Measurements from ENCODE around the gene DMD. TPM values are rescaled to one million over a fixed set of nuclear protein-coding genes. Genes with fewer than 3 reads are reported as not detected.

DMD gene
- total and polyA plus RNA-seq, 2 of the 8 experiments (the other 6 are each of a cell fraction or from before 2014, with no cell fraction given): 4.8 to 7.4 TPM

GRCh38 chrX:31711166-31711565, 1500.2 kb downstream of the DMD start:
- no peak overlapping the region for H3K14ac ChIP-seq (ENCODE audit: insufficient read length)
- no peak overlapping the region for H2BK5ac ChIP-seq (ENCODE audit: low read depth, low read length)
- no peak overlapping the region for H3K23ac ChIP-seq (ENCODE audit: insufficient read length)
- no peak overlapping the region for H2BK12ac ChIP-seq (ENCODE audit: low read depth, low read length)
- DNase-seq (ENCODE audit: low read depth in 1 of 2, low spot score in 2 of 2) (no peak), FAIRE-seq (no peak)
- 92% methylated on average over 2 of the region's 2 CpGs; no CpG with 5 or more reads in 1 of the 2 experiments for WGBS, 2 experiments (ENCODE audit: extremely low coverage in 1 of 2, insufficient coverage in 1 of 2, insufficient read length in 1 of 2, insufficient replicate concordance in 2 of 2, low coverage in 1 of 2, low lambda C conversion rate in 2 of 2, missing lambda C conversion rate in 1 of 2)
- no peak overlapping the region for H2BK20ac ChIP-seq (ENCODE audit: low read length)
- no peak overlapping the region for H3K18ac ChIP-seq (ENCODE audit: extremely low read depth, low read length)
- TF ChIP-seq TCF12 (IDR thresholded peaks at IDR 0.05; ENCODE audit: low read depth, low read length): no peak
- TF ChIP-seq SAP30 (IDR thresholded peaks at IDR 0.05; ENCODE audit: insufficient read depth, insufficient replicate concordance, low read length): no peak
- no peak for TF ChIP-seq FOSL1 (IDR thresholded peaks at IDR 0.05; ENCODE audit: insufficient read depth, low read depth, low read length)
- no peak for TF ChIP-seq E2F6 (IDR thresholded peaks at IDR 0.05)
- TF ChIP-seq SIN3A (conservative IDR thresholded peaks at IDR 0.05 in 1 of 2, IDR thresholded peaks at IDR 0.05 in 1 of 2; ENCODE audit: low read depth in 1 of 2, low read length in 2 of 2): no peak
- TF ChIP-seq TAF1 (IDR thresholded peaks at IDR 0.05; ENCODE audit: low read depth, low read length): no peak
- TF ChIP-seq GABPA (IDR thresholded peaks at IDR 0.05; ENCODE audit: borderline replicate concordance, insufficient read depth, low read length): no peak
- TF ChIP-seq KDM5A (IDR thresholded peaks at IDR 0.05; ENCODE audit: low read length): no peak
- no peak for TF ChIP-seq SRF (IDR thresholded peaks at IDR 0.05; ENCODE audit: low read depth, low read length)
- no peak for TF ChIP-seq MAFK (IDR thresholded peaks at IDR 0.05; ENCODE audit: low read depth, low read length)
- no peak for TF ChIP-seq TBP (IDR thresholded peaks at IDR 0.05; ENCODE audit: low read depth, low read length)
- no peak for TF ChIP-seq TEAD4 (IDR thresholded peaks at IDR 0.05; ENCODE audit: low read depth, low read length)
- no peak overlapping the region for H2AFZ ChIP-seq (ENCODE audit: low read length)
- no peaks in the 10 kb centered on the region for H3K23me2 ChIP-seq (ENCODE audit: low read depth, low read length)
- H3K79me2 ChIP-seq (ENCODE audit: control insufficient read depth in 1 of 2, insufficient read depth in 2 of 2, low read length in 2 of 2): no peaks in the 10 kb centered on the region
- no peaks in the 10 kb centered on the region for H3K36me3 ChIP-seq (ENCODE audit: control insufficient read depth in 2 of 4, insufficient read depth in 4 of 4, low read length in 3 of 4)
- H2AK5ac ChIP-seq (ENCODE audit: low read depth, low read length): no peak overlapping the region
- H3K27me3 ChIP-seq (replicated peaks in 1 of 4; ENCODE audit: control insufficient read depth in 3 of 4, extremely low read depth in 1 of 4, insufficient read depth in 3 of 4, low read length in 3 of 4): no peaks in the 10 kb centered on the region
- no peaks in the 10 kb centered on the region for H3K79me1 ChIP-seq (ENCODE audit: low read depth, low read length)
- no peak overlapping the region for H4K8ac ChIP-seq (ENCODE audit: extremely low read depth, insufficient read depth, low read length)
- no peaks in the 10 kb centered on the region for H3K4me1 ChIP-seq (replicated peaks in 1 of 4; ENCODE audit: control insufficient read depth in 3 of 4, insufficient read depth in 4 of 4, low read length in 3 of 4)
- CTCF ChIA-PET (ENCODE audit: partially characterized antibody): no interaction called here
- POLR2A ChIA-PET (ENCODE audit: partially characterized antibody): no interaction called here
- H4K20me1 ChIP-seq (replicated peaks in 1 of 2; ENCODE audit: control insufficient read depth in 1 of 2, insufficient read depth in 2 of 2, low read length in 2 of 2): no peaks in the 10 kb centered on the region
- no peak overlapping the region for H3K27ac ChIP-seq (ENCODE audit: low read depth, low read length)
- no peak overlapping the region for H3K56ac ChIP-seq (replicated peaks; ENCODE audit: insufficient read length, low read depth, low read length)
- no peak overlapping the region for H3K4me2 ChIP-seq (ENCODE audit: insufficient read depth in 1 of 2, low read depth in 2 of 2, low read length in 2 of 2)
- no peaks in the 10 kb centered on the region for H3K9me3 ChIP-seq (ENCODE audit: insufficient read depth in 2 of 2, low read depth in 1 of 2, low read length in 1 of 2)
- H2BK120ac ChIP-seq (replicated peaks; ENCODE audit: low read depth, low read length): no peak overlapping the region
- no peak overlapping the region for H2BK15ac ChIP-seq (ENCODE audit: low read length)
- H4K5ac ChIP-seq (ENCODE audit: insufficient read length, low read depth, low read length): no peak overlapping the region
- no peak overlapping the region for H3K9ac ChIP-seq (replicated peaks in 1 of 4; ENCODE audit: extremely low read depth in 1 of 4, low read depth in 3 of 4, low read length in 3 of 4)
- H3K4me3 ChIP-seq (ENCODE audit: extremely low read depth in 1 of 4, insufficient read depth in 2 of 4, low read depth in 3 of 4, low read length in 4 of 4): no peak overlapping the region
- H3K4ac ChIP-seq (replicated peaks; ENCODE audit: insufficient read length, low read depth, low read length): no peak overlapping the region
- no peak overlapping the region for H4K91ac ChIP-seq (replicated peaks; ENCODE audit: insufficient read length, low read length)

Measured in H1 (cell line).